ENCODE measurements around the gene EXOC7. TPM values are rescaled to one million over a fixed set of nuclear protein-coding genes. Genes with fewer than 3 reads are reported as not detected.

EXOC7 gene
- total RNA-seq (2014; rRNA removed; shearing (Covaris generic)), result 118 and 122 TPM in 2 replicates
- 173 and 175 TPM in 2 replicates for total RNA-seq (2022)
- Bru-seq, nascent RNA, result percentile 67 among the genes with signal in this experiment
- BruChase-seq, experiment 1, labeled RNA remaining after a 6-hour chase, result percentile 80 among the genes with signal in this experiment
- percentile 76 among the genes with signal in this experiment for BruChase-seq, experiment 2, labeled RNA remaining after a 2-hour chase
- long read RNA-seq, full-length matches to known transcripts, result 153 of 267 reads
- long read RNA-seq, partial matches to known transcripts, result 29 of 267 reads
- long read RNA-seq, other reads (novel, unspliced or antisense), result 85 of 267 reads

- peak; percentile 99 for DNase-seq (ENCODE audit: low spot score)
- Histone ChIP-seq H3K4me1 (ENCODE audit: insufficient read depth, low read length, poor library complexity, severe bottlenecking) (peaks cover 29% of the 10 kb centered on the region), H3K9me2 (ENCODE audit: insufficient read depth, low read length) (no peaks in the 10 kb centered on the region), H3K79me2 (ENCODE audit: insufficient read depth, low read depth, low read length) (peaks cover 10% of the 10 kb centered on the region; the same call in 1 of the 2 replicates), H3K27ac (ENCODE audit: low read depth, low read length, poor library complexity, severe bottlenecking) (peak within 1 kb of the TSS; percentile 32), H3K9me3 (ENCODE audit: low read length) (no peaks in the 10 kb centered on the region), H2AFZ (ENCODE audit: low read length) (peak within 1 kb of the TSS; percentile 80), H4K20me1 (ENCODE audit: insufficient read depth, low read length) (no peaks in the 10 kb centered on the region), H3K4me2 (ENCODE audit: low read length) (peak within 1 kb of the TSS; percentile 90), H3K4me3 (ENCODE audit: low read depth, low read length, poor library complexity, severe bottlenecking) (peak within 1 kb of the TSS; percentile 79), H3K36me3 (ENCODE audit: insufficient read depth, low read length) (peaks cover 33% of the 10 kb centered on the region)
- BruUV-seq (replicated peaks), result no TSS peak
- intact Hi-C loops (cut with micrococcal nuclease; ENCODE audit: unreplicated experiment), result loop anchor here (1.0 to 10.0 kb wide), 2 partner anchors 89 to 199 kb away; partner anchors contain the start of gene MRPL38
- ChIA-PET CTCF (ENCODE audit: unreplicated experiment) (interaction anchor here (0.5 to 1.6 kb wide), 7 partner anchors 84 to 365 kb away, joined by 3 to 10 read pairs (median 4); no protein-coding TSS in a partner anchor), POLR2A (interaction anchor here (0.6 to 2.5 kb wide), 13 partner anchors 15 to 440 kb away, joined by 3 to 12 read pairs (median 4); partner anchors contain the start of gene WBP2)
- TF ChIP-seq CTCF (conservative IDR thresholded peaks at IDR 0.05; ENCODE audit: low read length) (no peak), EZH2phosphoT487 (IDR thresholded peaks at IDR 0.05; ENCODE audit: borderline replicate concordance, low read depth, low read length) (no peak)
Observed at GRCh38 chr17:76103274-76104139, at the start of gene EXOC7. Gene EXOC7, minus strand, starts transcription at chr17:76103787. Its CDS starts 95 bp downstream, at chr17:76103692.

GRCh38 chr17:76153202-76153601, 49.6 kb upstream of the EXOC7 start:
- no peak for DNase-seq (ENCODE audit: low spot score)

More at GRCh38 chr17:76153202-76153601, 49.6 kb upstream of the EXOC7 start:
- no peak overlapping the region for H3K4me2 ChIP-seq (ENCODE audit: low read length)
- no peaks in the 10 kb centered on the region for H3K36me3 ChIP-seq (ENCODE audit: insufficient read depth, low read length)
- H2AFZ ChIP-seq (ENCODE audit: low read length), result no peak overlapping the region
- POLR2A ChIA-PET, result interaction anchor here (0.7 to 0.8 kb wide), 2 partner anchors 15 to 17 kb away, joined by 3 read pairs; no protein-coding TSS in a partner anchor
- CTCF ChIA-PET (ENCODE audit: unreplicated experiment), result interaction anchor here (1.1 kb wide), 1 partner anchor 28 kb away, joined by 3 read pairs; no protein-coding TSS in a partner anchor
- intact Hi-C loops (cut with micrococcal nuclease; ENCODE audit: unreplicated experiment), result no loop called here
- no peak for TF ChIP-seq CTCF (conservative IDR thresholded peaks at IDR 0.05; ENCODE audit: low read length)
- TF ChIP-seq EZH2phosphoT487 (IDR thresholded peaks at IDR 0.05; ENCODE audit: borderline replicate concordance, low read depth, low read length), result no peak
- H3K27ac ChIP-seq (ENCODE audit: low read depth, low read length, poor library complexity, severe bottlenecking), result no peak overlapping the region
- BruUV-seq (replicated peaks), result no TSS peak
- H3K4me3 ChIP-seq (ENCODE audit: low read depth, low read length, poor library complexity, severe bottlenecking), result no peak overlapping the region
- H3K9me3 ChIP-seq (ENCODE audit: low read length), result no peaks in the 10 kb centered on the region
- peaks cover 16% of the 10 kb centered on the region for H3K4me1 ChIP-seq (ENCODE audit: insufficient read depth, low read length, poor library complexity, severe bottlenecking)
- no peaks in the 10 kb centered on the region for H4K20me1 ChIP-seq (ENCODE audit: insufficient read depth, low read length)
- H3K9me2 ChIP-seq (ENCODE audit: insufficient read depth, low read length), result no peaks in the 10 kb centered on the region
- H3K79me2 ChIP-seq (ENCODE audit: insufficient read depth, low read depth, low read length), result no peaks in the 10 kb centered on the region

Measured in OCI-LY7 (cell line).